ENCODE measurements around the gene PLXNA4.

Gene PLXNA4

DNA sequence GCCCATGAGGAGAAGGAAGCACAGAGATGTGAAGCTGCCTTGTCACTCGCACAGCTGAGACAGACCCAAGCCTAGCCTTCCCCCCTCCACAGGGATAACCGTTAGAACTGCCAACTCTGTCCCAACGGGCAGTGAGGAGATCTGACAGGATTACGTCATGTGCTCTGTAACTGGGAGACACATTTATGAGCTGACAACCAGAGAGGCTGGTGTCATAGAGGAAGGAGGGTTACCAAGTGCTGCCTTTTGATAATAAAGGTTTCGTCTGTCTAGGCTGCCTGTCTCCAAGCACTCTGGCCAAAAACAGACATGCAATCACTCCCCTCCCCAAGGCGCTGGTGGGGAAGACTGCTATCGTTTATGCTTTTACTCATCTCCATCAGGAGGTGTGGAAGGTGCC lies 165.9 kb downstream of the PLXNA4 start:
- H2AFZ ChIP-seq (ENCODE audit: low read depth, low read length), result no peak overlapping the region
- H3K4me2 ChIP-seq (ENCODE audit: low read length), result no peak overlapping the region
- no peak overlapping the region for H3K27ac ChIP-seq (ENCODE audit: low read length)
- peaks cover 11% of the 10 kb centered on the region; the same call in 1 of the 2 replicates for H3K27me3 ChIP-seq (ENCODE audit: low read depth, low read length)
- no peak for TF ChIP-seq EZH2phosphoT487 (IDR thresholded peaks at IDR 0.05; ENCODE audit: low read depth)
- TF ChIP-seq, protein P1, sequence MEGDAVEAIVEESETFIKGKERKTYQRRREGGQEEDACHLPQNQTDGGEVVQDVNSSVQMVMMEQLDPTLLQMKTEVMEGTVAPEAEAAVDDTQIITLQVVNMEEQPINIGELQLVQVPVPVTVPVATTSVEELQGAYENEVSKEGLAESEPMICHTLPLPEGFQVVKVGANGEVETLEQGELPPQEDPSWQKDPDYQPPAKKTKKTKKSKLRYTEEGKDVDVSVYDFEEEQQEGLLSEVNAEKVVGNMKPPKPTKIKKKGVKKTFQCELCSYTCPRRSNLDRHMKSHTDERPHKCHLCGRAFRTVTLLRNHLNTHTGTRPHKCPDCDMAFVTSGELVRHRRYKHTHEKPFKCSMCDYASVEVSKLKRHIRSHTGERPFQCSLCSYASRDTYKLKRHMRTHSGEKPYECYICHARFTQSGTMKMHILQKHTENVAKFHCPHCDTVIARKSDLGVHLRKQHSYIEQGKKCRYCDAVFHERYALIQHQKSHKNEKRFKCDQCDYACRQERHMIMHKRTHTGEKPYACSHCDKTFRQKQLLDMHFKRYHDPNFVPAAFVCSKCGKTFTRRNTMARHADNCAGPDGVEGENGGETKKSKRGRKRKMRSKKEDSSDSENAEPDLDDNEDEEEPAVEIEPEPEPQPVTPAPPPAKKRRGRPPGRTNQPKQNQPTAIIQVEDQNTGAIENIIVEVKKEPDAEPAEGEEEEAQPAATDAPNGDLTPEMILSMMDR (IDR thresholded peaks at IDR 0.05; ENCODE audit: low read depth, low read length), result no peak
- no peaks in the 10 kb centered on the region for H3K9me3 ChIP-seq (ENCODE audit: insufficient read depth, low read length)
- no peaks in the 10 kb centered on the region for H3K4me1 ChIP-seq (ENCODE audit: low read length)
- no peaks in the 10 kb centered on the region for H4K20me1 ChIP-seq (ENCODE audit: insufficient read depth, low read length)
- H3K79me2 ChIP-seq (ENCODE audit: low read length), result no peaks in the 10 kb centered on the region
- H3K9ac ChIP-seq (ENCODE audit: low read length), result no peak overlapping the region
- H3K4me3 ChIP-seq (ENCODE audit: low read length), result no peak overlapping the region
- H3K36me3 ChIP-seq (replicated peaks; ENCODE audit: low read depth, low read length), result no peaks in the 10 kb centered on the region

DNA sequence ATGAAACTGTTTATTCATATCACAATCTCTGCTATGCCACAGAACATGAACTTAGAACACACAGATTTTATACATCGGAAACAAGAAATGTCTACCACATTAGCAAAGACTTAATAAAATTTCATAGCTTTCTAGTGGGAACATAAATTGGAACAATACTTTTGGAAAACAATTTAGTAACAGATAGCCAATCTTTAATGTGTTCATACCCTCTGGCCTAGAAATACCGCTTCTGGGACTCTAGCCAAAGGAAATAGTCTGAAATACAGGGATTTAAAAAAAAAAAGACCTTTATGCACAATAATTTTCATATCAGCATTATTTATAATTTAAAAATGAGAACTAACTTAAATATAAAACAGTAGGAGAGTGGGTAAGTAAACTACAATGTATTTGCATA lies 168.5 kb downstream of the PLXNA4 start:
- H3K4me3 ChIP-seq (ENCODE audit: low read length), result no peak overlapping the region
- H3K4me1 ChIP-seq (ENCODE audit: low read length), result no peaks in the 10 kb centered on the region
- no peak overlapping the region for H3K4me2 ChIP-seq (ENCODE audit: low read length)
- H3K9me3 ChIP-seq (ENCODE audit: insufficient read depth, low read length), result no peaks in the 10 kb centered on the region
- TF ChIP-seq, protein P1 (IDR thresholded peaks at IDR 0.05; ENCODE audit: low read depth, low read length), result no peak
- TF ChIP-seq EZH2phosphoT487 (IDR thresholded peaks at IDR 0.05; ENCODE audit: low read depth), result no peak
- no peaks in the 10 kb centered on the region for H3K36me3 ChIP-seq (replicated peaks; ENCODE audit: low read depth, low read length)
- no peak overlapping the region for H3K27ac ChIP-seq (ENCODE audit: low read length)
- no peak overlapping the region for H3K9ac ChIP-seq (ENCODE audit: low read length)
- no peaks in the 10 kb centered on the region for H3K79me2 ChIP-seq (ENCODE audit: low read length)
- H2AFZ ChIP-seq (ENCODE audit: low read depth, low read length), result no peak overlapping the region
- H3K27me3 ChIP-seq (ENCODE audit: low read depth, low read length), result peaks cover 5% of the 10 kb centered on the region; the same call in 1 of the 2 replicates
- no peaks in the 10 kb centered on the region for H4K20me1 ChIP-seq (ENCODE audit: insufficient read depth, low read length)

DNA sequence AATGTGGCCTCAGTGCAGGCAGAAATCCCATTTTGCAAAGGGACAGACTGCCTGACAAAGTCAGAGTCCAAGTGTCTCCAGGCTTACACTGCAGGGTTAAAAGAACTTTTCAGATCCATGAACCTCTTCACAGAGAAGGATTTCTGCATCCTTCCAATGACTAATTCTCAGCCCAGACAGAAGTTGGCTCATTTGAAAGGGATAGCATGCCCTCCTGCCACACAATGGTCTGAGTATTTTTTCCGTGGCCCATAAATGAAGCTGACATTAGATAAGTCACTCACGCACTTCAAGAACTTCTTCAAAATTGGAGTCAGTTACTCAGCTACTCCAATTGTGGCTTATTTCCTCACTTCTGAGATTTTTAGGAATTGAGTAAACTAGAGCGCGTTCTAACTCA lies 170.2 kb downstream of the PLXNA4 start:
- Histone ChIP-seq H4K20me1 (ENCODE audit: insufficient read depth, low read length) (no peaks in the 10 kb centered on the region), H3K27me3 (ENCODE audit: low read depth, low read length) (peaks cover 16% of the 10 kb centered on the region; the same call in 1 of the 2 replicates), H3K27ac (ENCODE audit: low read length) (no peak overlapping the region), H3K4me3 (ENCODE audit: low read length) (no peak overlapping the region), H3K9me3 (ENCODE audit: insufficient read depth, low read length) (no peaks in the 10 kb centered on the region), H3K36me3 (replicated peaks; ENCODE audit: low read depth, low read length) (no peaks in the 10 kb centered on the region), H3K4me1 (ENCODE audit: low read length) (no peaks in the 10 kb centered on the region), H3K9ac (ENCODE audit: low read length) (no peak overlapping the region), H2AFZ (ENCODE audit: low read depth, low read length) (no peak overlapping the region), H3K79me2 (ENCODE audit: low read length) (no peaks in the 10 kb centered on the region), H3K4me2 (ENCODE audit: low read length) (no peak overlapping the region)
- no peak for TF ChIP-seq EZH2phosphoT487 (IDR thresholded peaks at IDR 0.05; ENCODE audit: low read depth)
- TF ChIP-seq, protein P1 (IDR thresholded peaks at IDR 0.05; ENCODE audit: low read depth, low read length), result no peak

DNA sequence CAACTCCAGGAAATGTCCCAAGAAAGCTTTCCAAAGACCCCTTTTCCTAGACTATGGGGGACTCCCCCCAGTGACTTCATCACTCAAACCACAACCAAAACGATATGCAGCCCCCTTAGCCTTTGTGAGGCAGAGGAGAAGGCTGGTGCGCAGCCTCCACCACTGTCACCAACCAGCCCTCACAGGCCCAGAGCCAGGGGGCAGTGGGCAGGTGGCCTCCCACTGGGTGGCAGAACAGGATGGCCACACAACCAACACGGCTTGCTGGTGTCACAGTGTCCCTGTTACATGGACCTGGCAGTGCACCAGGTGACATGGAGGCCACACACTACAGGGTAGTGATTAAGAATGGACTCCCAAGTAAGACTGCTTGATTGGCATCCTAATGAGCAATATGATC lies 172.0 kb downstream of the PLXNA4 start:
- TF ChIP-seq, protein P1 (IDR thresholded peaks at IDR 0.05; ENCODE audit: low read depth, low read length), result no peak
- TF ChIP-seq EZH2phosphoT487 (IDR thresholded peaks at IDR 0.05; ENCODE audit: low read depth), result no peak
- Histone ChIP-seq H4K20me1 (ENCODE audit: insufficient read depth, low read length) (no peaks in the 10 kb centered on the region), H3K4me2 (ENCODE audit: low read length) (no peak overlapping the region), H3K27ac (ENCODE audit: low read length) (no peak overlapping the region), H3K4me3 (ENCODE audit: low read length) (no peak overlapping the region), H2AFZ (ENCODE audit: low read depth, low read length) (no peak overlapping the region), H3K27me3 (ENCODE audit: low read depth, low read length) (peaks cover 20% of the 10 kb centered on the region), H3K9me3 (ENCODE audit: insufficient read depth, low read length) (no peaks in the 10 kb centered on the region), H3K36me3 (replicated peaks; ENCODE audit: low read depth, low read length) (no peaks in the 10 kb centered on the region), H3K4me1 (ENCODE audit: low read length) (no peaks in the 10 kb centered on the region), H3K9ac (ENCODE audit: low read length) (no peak overlapping the region), H3K79me2 (ENCODE audit: low read length) (no peaks in the 10 kb centered on the region)
